HG02840 (cell line): ENCODE data around the gene VMP1.
"Not testable (repeated sequence)": the region's sequence is repeated elsewhere in the genome, so short reads cannot be mapped to it uniquely, and the experiment has no call there.

ENCODE experiments used
- ATAC-seq: cut with Tn5 transposase; IDR thresholded peaks from one replicate; pipeline ENCODE4 v1.9.1; 2021; ENCODE audit warnings: mild to moderate bottlenecking, moderate library complexity, moderate number of reproducible peaks; ENCODE audit not compliant: unreplicated experiment, low FRiP score

VMP1 gene

DNA sequence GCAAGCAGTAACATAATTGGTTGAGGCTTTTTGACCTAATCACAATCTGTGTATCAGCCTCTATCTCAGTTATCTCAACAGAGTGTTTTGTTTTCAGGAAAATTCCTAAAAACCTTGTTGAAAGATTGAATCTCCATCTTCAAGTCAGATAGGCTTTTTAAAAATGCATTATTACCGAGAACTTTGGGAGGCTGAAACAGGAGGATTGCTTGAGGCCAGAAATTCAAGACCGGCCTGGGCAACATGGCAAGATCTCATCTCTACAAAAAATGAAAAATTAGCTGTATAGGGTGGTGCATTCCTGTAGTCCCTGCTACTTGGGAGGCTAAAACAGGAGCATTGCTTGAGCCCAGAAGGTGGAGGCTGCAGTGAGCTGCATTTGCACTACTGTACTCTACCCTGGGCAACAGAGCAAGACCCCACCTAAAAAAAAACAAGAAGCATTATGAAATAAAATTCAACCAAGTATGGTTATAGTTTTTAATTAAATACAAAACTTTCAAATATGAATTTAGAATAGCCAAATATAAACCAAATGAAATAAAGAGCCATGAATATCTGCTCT lies 68.4 kb downstream of the VMP1 start:
- no peak for ATAC-seq

DNA sequence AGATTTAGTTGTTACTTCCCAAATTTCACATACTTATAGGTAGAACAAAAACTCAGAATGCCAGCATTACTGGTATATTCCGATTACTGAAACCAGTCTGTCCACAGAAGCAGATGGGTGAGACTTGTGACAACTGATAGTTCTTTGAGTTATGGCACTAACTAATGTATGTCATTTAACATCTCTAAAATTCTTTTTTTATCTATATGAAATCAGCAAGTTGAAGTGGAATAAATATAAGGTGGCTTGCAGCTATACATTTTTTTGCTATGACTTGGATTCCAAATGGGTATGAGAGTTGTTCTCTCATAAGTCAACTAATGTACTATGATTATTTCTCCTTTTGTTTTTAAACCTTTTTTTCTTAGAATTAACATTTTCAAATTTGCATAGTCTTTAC lies 69.1 kb downstream of the VMP1 start:
- no peak for ATAC-seq

DNA sequence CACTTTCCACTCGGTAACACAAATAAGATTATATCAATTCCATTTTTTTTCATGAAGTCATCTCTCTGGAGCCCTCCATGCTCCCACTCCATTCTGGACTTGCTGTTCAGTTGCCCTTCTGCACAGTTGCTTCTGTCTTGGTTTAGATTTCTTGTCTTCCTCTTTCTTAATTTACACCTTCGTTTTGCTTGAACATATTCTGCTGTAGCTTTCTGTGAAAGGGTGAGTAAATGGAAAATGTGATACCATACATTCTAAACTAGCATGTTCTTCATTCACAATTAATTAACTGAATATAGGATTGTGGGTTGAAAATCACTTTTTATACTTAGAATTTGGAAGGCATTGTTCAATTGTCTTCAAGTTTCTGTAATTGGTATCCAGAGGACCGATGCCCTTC lies 69.6 kb downstream of the VMP1 start:
- ATAC-seq = no peak

DNA sequence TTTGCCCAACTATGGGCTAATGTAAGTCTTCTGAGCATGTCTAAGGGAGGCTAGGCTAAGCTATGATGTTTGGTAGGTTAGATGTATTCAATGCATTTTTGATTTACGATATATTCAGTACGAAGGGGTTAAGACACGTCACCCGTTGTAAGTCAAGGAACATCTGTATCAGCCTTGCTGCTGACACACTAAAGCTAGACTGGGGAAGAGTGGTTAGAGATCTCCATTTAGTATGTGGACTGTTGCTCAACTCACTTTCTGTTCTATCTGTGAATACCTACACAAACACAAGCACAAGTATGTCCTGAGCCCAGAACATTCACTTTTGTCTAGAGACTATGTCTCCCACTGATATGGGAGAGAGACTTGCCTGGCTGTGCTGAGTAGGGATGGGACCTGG lies 71.5 kb downstream of the VMP1 start:
- no peak for ATAC-seq

DNA sequence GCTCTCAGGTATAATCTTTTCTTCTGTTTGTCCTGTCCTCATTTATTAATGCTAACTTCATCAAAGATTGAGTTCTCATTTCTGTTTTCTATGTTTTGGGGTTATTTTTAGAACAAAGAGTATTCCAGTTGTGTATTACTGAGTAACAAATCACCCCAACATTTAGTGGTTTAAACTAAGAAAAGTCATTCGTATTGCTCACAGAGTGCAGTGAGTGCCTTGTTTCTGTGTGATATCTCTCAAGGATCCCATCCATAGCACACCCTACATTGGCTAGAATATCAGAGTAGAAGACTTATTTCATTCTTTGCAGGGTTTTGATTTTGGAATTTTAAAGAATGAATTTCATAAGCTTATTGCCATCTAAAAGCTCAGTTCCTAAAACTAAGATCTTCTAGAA lies 72.1 kb downstream of the VMP1 start:
- no peak for ATAC-seq

DNA sequence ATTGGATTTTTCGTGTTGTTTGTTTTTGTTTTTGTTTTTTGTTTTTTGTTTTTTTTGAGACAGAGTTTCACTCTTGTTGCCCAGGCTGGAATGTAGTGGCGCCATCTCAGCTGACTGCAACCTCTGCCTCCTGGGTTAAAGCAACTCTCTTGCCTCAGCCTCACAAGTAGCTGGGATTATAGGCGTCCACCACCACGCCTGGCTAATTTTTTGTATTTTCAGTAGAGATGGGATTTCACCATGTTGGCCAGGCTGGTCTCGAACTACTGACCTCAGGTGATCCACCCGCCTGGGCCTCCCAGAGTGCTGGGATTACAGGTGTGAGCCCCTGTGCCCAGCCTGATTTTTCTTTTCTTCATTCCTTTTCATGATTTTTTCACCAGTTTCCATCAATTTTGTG lies 73.1 kb downstream of the VMP1 start:
- ATAC-seq = not testable (repeated sequence)

DNA sequence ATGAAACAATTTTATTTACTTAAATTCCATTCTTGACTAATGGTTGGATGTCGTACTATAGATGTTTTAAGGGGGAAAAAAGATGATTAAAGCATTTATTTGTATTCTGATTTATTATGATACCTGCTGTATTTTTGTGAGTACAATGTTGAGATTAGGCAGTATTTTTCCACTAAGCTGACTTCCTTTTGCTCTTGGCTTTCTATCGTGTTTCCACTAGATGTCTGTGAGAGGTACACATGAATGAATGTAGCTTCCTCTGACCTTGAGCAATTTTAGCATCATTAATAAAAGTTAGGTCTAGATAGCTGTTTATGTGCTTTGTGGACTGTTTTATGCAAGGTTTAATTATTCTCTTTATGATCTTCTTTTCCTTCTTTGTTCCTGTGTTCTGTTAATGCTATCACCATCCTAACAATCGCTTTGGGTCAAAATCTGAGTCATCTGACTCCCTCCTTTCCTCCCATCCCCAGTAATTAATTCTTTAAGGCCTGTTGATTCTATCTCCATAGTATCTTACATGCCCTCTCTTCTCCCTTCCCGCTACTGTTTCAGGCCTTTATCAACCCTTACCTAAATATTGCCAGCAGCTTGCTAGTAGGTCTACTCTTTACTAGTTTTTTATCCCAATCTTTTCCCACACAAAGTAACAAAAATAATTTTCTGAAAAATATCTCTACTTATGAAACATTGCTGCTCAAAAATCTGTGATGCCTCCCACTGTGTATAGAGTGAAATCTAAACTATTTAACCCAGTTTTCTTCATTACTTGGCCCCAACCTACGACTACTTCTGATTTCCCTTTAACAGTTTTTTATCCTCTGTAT lies 76.0 kb downstream of the VMP1 start:
- ATAC-seq = no peak

DNA sequence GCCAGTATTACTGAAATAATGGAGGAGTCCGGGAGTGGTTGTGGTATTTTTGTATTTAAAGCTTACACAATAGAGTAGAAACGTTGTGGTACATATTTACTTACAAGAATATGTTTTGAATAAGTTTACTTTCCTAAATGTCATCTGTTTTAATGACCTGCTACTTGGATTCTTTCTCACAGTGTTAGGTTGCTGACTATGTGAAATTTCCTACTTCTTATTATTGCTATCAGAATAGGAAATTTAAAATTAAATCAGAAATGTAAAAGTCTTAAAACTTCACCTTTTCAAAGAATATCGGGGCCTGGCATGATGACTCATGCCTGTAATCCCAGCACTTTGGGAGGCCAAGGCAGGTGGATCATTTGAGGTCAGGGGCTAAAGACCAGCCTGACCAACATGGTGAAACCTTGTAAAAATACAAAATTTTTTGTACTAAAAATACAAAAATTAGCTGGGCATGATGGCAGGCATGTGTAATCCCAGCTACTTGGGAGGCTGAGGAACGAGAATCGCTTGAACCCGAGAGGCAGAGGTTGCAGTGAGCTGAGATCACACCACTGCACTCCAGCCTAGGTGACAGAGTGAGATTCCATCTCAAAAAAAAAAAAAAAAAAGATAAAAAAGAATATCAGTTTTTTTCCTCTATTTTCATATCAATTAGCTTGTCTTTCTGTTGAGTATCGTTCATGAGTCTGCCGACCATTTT lies 77.8 kb downstream of the VMP1 start:
- no peak for ATAC-seq

DNA sequence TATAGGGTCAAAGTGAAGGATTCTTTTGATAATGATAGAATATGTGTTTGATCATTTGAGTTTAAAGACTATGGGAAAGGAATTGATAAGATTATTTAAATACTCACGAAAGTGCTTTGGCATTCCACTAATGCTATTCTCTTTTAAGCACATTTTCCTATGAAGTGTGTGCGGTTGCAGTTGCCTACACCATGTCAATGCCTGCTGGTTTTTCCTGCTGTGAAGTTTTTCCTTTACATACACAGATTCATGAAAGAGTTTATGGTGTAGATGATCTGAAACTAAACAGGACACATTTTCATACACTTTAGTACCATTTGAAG lies 78.7 kb downstream of the VMP1 start:
- ATAC-seq = no peak

DNA sequence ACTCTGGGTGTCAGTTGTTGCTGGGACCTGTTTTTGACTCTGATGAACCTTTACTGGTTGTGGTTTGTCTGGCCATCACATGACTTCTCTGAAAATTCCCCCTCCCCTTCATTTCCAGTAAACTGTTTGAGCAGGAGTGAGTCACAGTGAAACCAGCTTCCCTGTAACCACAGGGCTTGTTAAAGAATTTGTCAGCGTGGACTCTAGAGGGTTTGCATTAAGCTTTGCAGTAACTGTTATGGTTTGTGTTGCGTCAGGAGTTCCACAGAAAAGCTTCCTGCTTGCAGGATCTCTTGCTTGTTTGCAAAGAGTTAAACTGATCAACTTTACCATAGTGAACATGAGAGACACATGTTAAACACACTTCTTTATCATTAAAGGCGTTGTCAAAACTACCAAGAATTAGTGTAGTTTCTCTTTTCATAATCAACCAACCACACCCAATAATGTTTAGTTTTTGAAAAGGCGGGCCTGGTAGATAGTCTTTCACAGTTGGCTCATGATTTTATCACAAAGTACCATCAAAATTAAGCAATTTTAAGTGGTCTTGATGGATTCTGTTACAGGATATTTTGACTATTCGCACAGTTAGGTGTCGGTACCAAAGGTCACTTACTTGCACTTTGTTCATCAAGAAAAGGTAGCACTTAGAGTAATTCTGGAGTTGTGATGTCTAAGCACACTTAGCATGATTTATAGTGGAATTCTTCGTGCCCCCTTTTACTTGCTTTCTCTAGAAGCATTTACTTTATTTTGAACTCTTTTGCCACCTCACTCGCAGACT lies 79.3 kb downstream of the VMP1 start:
- ATAC-seq = peak; percentile 76

DNA sequence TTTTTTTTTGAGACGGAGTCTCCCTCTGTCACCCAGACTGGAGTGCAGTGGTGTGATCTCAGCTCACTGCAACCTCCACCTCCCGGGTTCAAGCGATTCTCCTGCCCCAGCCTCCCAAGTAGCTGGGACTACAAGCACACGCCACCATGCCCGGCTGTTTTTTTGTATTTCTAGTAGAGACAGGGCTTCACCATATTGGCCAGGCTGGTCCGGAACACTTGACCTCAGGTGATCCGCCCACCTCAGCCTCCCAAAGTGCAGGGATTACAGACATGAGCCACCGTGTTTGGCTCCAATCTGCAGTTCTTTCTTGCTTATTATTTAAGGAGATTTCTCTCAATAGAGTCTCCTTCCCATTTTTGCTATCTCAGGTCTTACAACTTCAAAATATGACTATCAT lies 82.4 kb downstream of the VMP1 start:
- ATAC-seq = not testable (repeated sequence)

DNA sequence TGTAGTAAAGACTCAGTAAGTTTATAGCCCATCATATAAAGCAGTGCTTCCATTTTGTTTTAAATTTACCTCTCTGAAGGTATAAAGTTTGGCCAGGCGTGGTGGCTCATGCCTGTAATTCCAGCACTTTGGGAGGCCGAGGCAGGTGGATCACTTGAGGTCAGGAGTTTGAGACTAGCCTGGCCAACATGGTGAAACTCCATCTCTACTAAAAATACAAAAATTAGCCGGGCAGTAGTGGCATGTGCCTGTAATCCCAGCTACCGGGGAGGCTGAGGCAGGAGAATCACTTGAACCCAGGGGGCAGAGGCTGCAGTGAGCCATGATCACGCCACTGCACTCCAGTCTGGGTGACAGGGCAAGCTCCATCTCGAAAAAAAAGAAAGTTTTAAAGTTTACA lies 83.0 kb downstream of the VMP1 start:
- not testable (repeated sequence) for ATAC-seq

DNA sequence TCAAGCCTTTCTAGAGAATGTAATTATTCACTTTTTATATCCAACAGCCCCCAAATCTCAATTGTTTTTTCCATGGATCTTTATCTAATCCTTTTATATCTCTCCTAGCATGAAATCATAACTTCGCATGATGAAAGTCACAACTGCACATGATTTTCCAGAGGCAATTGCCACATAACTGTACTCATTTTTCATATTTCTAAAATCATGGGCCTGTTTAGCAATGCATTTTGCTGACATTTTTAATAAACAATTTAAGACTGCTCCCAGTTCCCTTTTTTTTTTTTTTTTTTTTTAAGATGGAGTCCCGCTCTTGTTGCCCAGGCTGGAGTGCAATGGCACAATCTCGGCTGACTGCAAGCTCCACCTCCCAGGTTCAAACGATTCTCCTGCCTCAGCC lies 83.5 kb downstream of the VMP1 start:
- ATAC-seq = no peak

DNA sequence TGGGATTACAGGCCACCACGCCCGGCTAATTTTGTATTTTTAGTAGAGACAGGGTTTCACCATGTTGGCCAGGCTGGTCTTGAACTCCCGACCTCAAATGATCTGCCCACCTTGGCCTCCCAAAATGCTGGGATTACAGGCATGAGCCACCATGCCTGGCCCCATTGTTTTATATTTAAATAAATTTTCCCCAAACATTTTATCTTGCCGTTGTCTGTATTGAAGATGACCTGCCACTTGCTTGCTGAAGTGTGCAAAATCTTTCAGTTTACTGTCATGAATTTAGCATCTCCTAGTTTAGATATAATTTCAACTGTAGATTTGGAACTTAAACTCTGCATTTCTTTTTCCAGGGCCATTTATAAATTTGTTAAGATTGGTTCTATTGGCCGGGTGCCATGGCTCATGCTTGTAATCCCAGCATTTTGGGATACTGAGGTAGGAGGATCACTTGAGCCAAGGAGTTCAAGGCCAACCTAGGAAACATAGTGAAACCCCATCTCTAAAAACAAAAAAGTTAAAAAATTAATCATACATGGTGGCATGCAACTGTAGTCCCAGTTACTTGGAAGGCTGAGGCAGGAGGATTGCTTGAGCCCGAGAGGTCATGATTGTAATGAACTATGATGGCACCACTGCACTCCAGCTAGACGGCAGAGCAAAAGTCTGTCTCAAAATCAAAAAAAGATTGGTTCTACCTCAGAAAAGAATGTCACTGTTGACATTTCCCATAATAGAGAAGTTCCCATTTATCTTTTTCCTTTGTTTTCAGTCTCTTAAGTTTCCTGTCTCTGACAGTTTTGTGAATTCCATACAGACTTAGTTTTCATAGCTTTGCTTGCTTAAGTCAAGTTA lies 84.4 kb downstream of the VMP1 start:
- no peak for ATAC-seq

DNA sequence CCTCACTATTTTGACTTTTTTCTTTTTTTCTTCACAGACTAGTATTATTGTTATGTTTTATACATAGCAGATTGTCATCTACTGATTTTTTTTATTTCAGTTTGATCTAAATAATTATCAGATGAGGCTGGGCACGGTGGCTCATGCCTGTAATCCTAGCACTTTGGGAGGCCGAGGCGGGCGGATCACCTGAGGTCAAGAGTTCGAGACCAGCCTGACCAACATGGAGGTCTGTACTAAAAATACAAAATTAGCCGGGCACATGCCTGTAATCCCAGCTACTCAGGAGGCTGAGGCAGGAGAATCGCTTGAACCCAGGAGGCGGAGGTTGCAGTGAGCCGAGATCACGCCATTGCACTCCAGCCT lies 85.0 kb downstream of the VMP1 start:
- ATAC-seq = not testable (repeated sequence)

DNA sequence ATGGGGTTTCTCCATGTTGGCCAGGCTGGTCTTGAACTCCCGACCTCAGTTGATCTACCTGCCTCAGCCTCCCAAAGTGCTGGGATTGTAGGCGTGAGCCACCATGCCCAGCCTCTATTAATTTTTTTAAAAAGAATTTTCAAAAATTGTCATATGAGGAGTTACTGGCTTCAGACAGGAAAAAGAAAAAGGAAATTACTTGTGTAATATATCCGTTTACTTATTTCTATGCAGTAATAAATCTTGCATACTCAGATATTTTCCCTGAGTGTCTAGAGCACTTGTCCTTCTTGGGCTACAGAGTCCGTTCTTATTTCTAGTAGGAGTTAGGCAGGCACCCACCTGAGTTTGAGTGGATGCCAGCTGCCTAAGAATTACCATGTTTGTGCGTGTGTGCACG lies 85.8 kb downstream of the VMP1 start:
- ATAC-seq = no peak

DNA sequence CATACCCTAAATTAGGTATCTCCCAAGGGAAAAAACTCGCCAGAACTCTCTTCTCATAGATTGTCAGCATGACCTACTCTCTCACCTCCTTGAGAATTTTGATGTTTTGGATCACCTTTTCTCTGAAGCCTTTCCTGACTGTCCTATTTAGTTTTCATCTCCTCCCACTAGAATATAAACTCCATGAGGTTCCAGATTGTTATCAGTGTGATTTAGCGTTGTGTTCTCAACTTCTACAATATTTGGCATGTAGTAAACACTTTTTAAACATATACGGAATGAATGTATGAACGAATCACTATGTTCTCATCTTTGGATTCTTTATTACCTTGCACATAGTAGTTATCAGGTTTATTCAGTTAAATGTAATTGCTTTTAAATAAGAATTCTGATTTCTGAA lies 88.7 kb downstream of the VMP1 start:
- ATAC-seq = no peak

DNA sequence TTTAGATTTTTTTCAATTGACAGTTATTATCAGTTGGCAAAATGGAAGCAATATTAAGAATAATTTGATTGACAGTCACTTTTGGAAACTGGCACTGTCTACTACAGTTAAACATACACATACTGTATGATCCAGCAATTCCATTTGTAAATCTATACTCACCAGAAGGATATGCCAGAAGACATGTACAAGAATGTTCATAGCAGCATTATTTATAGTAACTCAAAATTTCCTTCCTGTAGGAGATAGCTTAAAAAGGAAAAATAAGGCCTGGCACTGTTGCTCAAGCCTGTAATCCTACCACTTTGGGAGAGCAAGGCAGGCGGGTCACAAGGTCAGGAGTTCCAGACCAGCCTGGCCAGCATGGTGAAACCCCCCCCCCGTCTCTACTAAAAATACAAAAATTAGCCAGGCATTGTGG lies 89.3 kb downstream of the VMP1 start:
- no peak for ATAC-seq

DNA sequence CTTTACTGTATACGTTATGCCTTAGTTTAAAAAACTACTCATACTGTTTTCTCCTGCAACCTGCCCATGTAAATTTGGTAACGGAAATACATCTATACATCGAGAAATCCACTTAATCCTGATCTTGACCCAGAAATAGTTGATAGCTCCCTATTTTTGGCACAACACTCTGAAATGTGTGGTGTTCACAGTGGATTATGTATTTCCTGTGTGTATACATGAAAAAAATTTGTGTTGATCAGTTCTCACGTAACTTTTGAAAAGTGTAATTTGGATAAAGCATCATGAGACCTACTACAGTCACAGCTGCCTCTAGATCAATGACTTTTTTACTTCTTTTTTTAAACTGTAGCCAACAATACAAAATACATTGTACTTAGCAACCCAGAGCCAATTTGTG lies 90.7 kb downstream of the VMP1 start:
- no peak for ATAC-seq

DNA sequence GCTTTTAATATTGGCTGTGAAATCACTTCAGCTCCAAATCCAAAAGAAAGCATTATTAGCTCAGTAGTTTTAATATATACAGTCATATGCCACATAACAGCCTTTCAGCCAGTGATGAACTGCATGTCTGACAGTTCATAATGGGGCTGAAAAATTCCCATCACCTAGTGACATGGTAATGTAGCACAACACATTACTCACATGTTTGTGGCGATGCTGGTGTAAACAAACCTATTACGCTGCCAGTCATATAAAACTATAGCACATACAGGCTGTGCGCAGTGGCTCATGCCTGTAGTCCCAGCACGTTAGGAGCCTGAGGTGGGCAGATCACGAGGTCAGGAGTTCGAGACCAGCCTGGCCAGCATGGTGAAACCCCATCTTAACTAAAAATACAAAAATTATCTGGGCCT lies 93.1 kb downstream of the VMP1 start:
- ATAC-seq = no peak
